Left cardiac atrium (tissue), 4 donors: ENCODE data around the gene TBX2. TPM values are rescaled to one million over a fixed set of nuclear protein-coding genes. Genes with fewer than 3 reads are reported as not detected.
"Not testable (repeated sequence)": the region's sequence is repeated elsewhere in the genome, so short reads cannot be mapped to it uniquely, and the experiment has no call there.

Experiments used
- ATAC-seq, 2 donors: fragments of 200-7000 bp; cut with Tn5 transposase; one replicate each; pipeline ENCODE4 v1.9.1; 2020; ENCODE audit warnings: mild to moderate bottlenecking in 2 of 2, moderate library complexity in 2 of 2
- DNase-seq: peaks from one replicate; pipeline ENCODE4 v3.0.0-alpha.2; 2020
- intact Hi-C, 2 donors: fragments of 100-400 bp; cut with DNase I; formaldehyde crosslinking; loops; one replicate each; pipeline versions ENCODE4 v1.14.1 to v1.15.1; 2022 to 2023
- total RNA-seq, 2 donors: library from RNA; stranded (reverse); fragmentation: NEBNext Ultra II Directional; extraction: Animal tissue kit (Norgen Biotek cat#: 25700); gene quantifications; one replicate each; pipeline ENCODE4 v1.2.1, GENCODE V29; 2021
- donor health status: DM: no; HTN: yes; CAD: no.
- donor health status: DM: no; HTN: yes; CAD: no; lungs with severe emphysema.
- donor health status: DM: yes; HTN: yes; CAD: no.
- donor health status: Dilated cardiomyopathy.

Gene TBX2
- total RNA-seq, 2 donors from 2014 or later = 12.1 to 17.0 TPM

- ATAC-seq, intact Hi-C loops: not testable (repeated sequence)
Measured at GRCh38 chr17:61441507-61441906, 41.9 kb downstream of the TBX2 start.

GRCh38 chr17:61442136-61442775 lies 42.6 kb downstream of the TBX2 start:
- intact Hi-C loops = no loop called here
- no peak for DNase-seq
- no peak for ATAC-seq

More at GRCh38 chr17:61441507-61441906, 41.9 kb downstream of the TBX2 start:
- DNase-seq = not testable (repeated sequence)

- intact Hi-C loops = no loop called here
- no peak for ATAC-seq
- DNase-seq = no peak
Measured at GRCh38 chr17:61442878-61443474, 43.3 kb downstream of the TBX2 start.

- intact Hi-C loops = no loop called here
- no peak for DNase-seq
- ATAC-seq = no peak
Measured at GRCh38 chr17:61443475-61443882, 43.8 kb downstream of the TBX2 start.

GRCh38 chr17:61444075-61444474 lies 44.4 kb downstream of the TBX2 start:
- DNase-seq (no peak), ATAC-seq (no peak)
- intact Hi-C loops = no loop called here

- no peak for ATAC-seq
- intact Hi-C loops = no loop called here
- DNase-seq = no peak
Measured at GRCh38 chr17:61444831-61445230, 45.2 kb downstream of the TBX2 start.

GRCh38 chr17:61447358-61447757 lies 47.7 kb downstream of the TBX2 start:
- ATAC-seq (no peak), DNase-seq (no peak)
- intact Hi-C loops = no loop called here

GRCh38 chr17:61448042-61448441 lies 48.4 kb downstream of the TBX2 start:
- intact Hi-C loops = no loop called here
- DNase-seq = no peak
- no peak for ATAC-seq

- ATAC-seq, DNase-seq, intact Hi-C loops: not testable (repeated sequence)
Measured at GRCh38 chr17:61449140-61449539, 49.5 kb downstream of the TBX2 start.

GRCh38 chr17:61449707-61450640 lies 50.3 kb downstream of the TBX2 start:
- intact Hi-C loops = no loop called here
- DNase-seq = no peak
- ATAC-seq = no peak

GRCh38 chr17:61450641-61451537 lies 51.2 kb downstream of the TBX2 start:
- DNase-seq = no peak
- no peak for ATAC-seq
- intact Hi-C loops = no loop called here

GRCh38 chr17:61451538-61452300 lies 52.1 kb downstream of the TBX2 start:
- ATAC-seq = peak; percentile 48 to 49
- intact Hi-C loops = no loop called here
- DNase-seq = no peak

- intact Hi-C loops = no loop called here
- DNase-seq (no peak), ATAC-seq (peak; percentile 9 to 28)
Measured at GRCh38 chr17:61452301-61453290, 53.0 kb downstream of the TBX2 start, which contains the start of gene TBX4. TSS of gene TBX4 (plus strand) at chr17:61452422. CDS start at chr17:61456491, 4,069 bp downstream.

- no peak for ATAC-seq
- no peak for DNase-seq
- intact Hi-C loops = no loop called here
Measured at GRCh38 chr17:61453566-61454380, 54.1 kb downstream of the TBX2 start.

- ATAC-seq = no peak
- no peak for DNase-seq
- intact Hi-C loops = no loop called here
Measured at GRCh38 chr17:61454381-61455323, 55.0 kb downstream of the TBX2 start.
